GM19397 (cell line): ENCODE results near the gene PLAC1.

Experiments used
- ATAC-seq: cut with Tn5 transposase; IDR thresholded peaks from one replicate; pipeline ENCODE4 v1.9.1; 2021; ENCODE audit warnings: mild to moderate bottlenecking, moderate library complexity; ENCODE audit not compliant: unreplicated experiment

PLAC1 gene

DNA sequence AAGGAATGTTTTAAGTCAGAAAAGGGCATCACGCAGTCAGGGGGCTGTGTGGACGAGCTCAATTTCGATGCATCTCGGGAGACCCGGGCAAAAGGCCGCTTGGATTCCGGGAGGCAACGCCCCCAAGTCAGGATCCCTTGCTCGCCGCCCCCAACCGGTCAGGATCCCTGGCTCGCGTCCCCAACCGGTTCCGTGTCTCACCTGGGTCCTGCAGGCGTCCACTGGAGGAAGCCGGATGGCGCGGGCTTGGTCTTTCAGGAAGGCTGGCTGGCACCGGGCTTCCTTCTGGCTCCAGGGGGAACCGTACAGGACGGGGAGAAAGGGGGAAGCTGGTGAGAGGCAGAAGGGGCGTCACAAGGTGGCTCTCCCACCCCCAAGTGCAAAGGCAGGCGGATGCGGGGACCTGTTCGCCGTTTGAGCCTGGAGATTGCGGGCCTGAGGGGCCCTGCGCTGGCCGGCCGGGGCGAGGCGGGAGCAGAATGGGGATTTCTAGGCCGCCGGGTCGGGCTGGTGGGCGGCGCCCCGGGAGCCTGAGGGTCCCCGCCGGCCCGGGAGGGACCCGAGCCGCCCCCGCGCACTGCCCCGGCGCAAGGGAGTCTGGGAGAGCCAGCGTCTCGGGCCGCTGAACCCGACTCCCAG is 113.6 kb downstream of the PLAC1 start:
- ATAC-seq: no peak

DNA sequence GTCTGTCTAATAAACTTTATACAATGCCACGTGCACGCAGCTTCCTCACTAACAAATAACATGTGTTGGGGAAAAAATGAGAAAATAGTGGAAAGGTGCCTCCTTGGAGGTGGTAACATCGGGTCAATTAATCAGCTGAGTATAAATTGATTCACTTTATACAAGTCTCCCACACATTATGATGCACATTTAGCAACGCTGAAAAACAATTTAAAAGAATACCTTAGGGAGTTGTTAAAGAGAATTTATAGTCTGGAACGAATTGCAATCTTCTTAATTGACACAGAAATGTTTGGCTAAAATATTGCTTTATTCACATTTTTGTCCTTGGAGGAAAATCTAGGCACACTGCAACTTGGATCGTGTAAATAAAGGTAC is 114.1 kb downstream of the PLAC1 start:
- no peak for ATAC-seq

DNA sequence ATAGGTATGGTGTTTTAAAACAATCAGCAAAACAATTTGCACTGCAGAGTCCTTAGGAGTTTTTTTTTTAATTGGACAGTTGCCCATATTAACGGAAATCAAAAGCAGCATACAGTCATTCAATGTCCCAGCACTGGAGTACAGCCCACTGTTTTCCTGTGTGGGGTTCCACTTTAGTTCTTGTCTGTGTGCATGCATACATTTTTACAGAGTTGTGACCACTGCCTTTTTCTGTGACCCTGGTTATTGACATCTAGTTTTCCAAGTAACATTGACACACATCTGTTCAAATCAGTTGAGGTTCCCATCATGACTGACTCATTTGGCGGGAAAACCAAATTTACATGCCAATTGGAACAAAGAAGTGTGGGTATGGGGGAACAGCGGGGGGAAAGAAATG is 115.0 kb downstream of the PLAC1 start:
- ATAC-seq: no peak

DNA sequence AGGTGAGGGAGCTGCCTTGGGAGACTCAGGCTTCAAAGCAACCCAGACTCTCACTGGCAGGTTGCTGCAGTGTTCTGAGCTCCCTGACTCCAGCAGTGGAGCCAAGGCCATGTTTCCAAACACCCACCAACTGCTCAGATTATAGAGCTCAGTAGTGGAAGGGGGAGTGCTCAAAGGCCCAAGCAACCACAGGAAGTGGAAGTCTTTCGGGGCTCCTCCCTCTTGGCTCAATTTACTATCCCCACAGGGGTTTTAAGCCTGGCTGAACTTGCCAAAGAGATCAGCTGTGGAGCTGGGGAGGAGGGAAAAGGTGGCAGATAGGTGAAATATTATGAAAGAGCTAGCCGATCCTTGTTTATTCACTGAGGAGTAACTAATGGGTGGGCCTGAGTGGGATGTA is 115.8 kb downstream of the PLAC1 start:
- no peak for ATAC-seq

DNA sequence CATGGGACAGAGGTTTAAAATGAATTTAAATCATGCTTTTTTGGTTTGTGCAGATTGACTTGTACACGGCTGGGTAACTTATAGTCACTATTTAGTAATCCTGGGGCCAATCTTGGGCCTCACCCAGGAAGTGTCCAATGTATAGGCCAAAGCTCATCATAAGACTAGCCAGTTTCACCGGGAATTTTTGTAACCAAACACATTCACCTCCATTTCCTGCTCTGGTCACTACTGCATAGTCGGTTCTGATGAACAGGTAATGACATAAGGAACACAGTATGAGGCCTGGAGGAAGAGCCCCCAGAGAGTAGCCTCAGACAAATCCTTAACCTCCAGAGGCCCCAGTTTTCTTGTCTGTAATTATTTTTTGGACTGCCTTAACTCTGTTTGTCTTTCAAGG is 116.4 kb downstream of the PLAC1 start:
- no peak for ATAC-seq

DNA sequence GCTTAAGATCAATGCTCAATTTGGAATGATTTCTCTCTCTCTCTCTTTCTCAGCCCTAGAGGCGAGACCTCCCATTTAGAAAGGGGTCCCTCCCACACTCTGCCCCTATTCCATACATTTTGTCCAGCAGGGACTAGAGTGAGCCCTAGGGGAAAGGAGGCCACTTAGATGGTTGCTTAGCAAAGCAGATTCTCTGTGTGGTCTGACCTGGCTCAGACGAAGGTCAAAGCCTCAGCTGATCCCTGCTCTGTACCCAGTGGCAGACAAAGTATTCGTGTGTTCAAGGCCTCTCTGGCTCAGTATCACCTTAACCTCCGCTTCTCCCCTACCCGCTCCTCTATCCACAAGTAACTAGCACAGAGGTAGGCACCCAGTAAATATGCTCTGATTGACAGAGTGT is 120.0 kb downstream of the PLAC1 start:
- no peak for ATAC-seq

DNA sequence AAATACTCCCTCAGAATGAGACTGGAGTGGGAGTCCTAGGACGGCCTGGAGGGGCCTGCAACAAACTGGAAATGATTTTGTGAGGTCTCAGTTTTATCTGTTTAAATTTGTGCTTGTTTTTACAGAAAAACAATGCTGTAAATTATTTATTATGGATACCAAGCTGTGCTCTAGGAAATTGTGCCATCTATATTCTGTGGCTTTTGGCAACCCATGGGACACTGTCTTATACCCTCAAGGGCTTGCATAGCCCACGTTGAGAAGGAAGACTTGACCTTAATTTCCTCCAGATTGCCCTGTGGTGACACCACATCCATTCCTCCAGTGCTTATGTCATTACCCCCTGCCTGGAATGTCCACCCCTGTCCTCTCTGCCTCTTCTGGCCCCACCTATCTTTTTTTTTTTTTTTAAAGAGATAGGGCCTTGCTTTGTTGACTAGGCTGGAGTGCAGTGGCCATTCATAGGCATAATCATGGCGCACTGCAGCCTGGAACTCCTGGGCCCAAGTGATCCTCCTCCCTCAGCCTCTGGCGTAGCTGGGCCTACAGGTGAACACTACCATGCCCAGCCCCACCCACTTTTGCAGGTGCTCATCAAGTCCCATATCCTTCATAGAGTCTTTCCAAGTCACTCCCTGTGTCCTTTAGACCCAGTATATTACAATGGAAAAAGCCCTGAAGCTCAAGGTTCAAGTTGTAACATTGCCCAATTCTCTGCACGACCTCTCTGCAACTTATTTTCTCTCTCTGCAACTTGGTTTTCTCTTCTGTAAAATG is 120.9 kb downstream of the PLAC1 start:
- no peak for ATAC-seq

DNA sequence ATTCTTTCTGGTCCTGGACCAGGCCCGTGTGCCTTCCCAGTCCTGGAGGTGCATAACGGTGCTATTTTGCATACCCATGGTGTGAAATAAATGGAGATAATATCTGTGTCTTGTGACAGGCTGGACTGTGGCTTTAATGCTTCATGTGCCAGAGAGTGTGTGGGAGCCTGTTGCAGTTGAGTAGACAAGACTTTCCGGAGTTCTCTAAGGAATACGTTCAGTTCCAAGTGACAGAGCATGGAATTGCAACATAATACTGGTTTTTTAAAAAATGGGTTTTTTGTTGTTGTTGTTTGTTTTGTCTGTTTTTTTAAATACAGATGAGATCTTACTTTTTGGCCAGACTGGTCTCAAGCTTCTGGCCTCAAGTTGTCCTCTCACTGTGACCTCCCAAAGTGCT is 124.3 kb downstream of the PLAC1 start:
- ATAC-seq: no peak

DNA sequence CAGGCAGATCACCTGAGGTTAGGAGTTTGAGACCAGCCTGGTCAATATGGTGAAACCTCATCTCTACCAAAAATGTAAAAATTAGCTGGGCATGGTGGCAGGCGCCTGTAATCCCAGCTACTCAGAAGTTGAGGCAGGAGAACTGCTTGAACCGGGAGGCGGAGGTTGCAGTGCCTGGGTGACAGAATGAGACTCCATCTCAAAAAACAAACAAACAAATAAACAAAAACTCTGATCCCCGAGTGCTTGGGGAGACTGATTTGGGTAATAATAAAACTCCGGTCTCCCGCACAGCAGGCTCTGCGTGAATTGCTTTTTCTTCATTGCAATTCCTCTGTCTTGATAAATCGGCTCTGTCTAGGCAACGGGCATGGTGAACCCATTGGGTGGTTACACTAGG is 124.9 kb downstream of the PLAC1 start:
- no peak for ATAC-seq

DNA sequence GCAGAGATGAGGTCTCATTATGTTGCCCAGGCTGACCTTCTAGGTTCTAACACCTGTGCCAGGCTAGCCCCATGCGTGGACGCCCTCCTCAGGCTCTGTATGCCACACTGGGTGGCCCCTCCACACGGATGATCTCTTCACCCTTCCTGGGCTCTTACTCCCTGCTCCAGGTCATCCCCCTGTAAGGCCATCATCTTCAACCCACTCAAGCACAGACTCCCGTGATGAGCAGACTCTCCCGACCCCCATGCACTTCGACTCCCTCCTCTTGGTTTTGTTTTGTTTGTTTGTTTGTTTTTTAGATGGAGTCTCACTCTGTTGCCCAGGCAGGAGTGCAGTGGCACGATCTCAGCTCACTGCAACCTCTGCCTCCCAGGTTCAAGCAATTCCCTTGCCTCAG is 127.4 kb downstream of the PLAC1 start:
- ATAC-seq: no peak

DNA sequence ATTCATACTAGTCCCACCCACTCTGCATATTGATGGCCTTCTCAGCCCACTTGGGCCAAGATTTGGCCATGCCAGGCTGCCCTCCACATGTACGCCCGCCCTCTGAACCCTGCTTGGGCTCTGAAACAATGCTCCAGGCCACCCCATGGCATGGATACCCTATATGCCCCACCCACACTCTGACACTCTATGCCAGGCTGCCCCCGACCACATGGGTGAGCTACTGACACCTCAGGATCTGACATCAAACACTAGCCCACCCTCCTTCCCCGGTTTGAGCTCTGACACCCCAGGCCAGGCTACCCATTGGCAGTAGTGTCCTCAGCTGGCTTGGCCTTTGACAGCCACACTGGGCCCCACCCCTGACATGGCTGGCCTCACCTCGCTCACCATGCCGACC is 128.8 kb downstream of the PLAC1 start:
- ATAC-seq: no peak

DNA sequence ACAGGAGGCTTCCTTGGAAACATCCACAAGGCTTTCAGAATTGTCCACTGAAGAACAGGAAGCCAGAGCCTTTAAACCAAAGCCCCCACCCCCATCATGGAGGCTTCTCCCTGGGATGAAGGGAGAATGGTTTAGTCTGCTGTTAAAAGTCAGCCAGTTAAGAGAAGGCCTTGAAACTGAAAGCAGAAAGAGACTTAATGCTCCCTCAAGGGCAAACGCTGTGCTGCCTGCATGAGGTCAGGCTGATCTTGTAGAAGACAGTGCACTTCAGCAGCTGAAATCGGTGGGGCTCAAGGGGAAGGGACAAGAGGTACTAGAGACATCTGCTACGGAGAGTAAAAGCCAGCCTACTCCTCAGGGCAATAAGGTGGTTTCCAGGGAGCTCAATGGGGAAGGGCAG is 129.3 kb downstream of the PLAC1 start:
- no peak for ATAC-seq

DNA sequence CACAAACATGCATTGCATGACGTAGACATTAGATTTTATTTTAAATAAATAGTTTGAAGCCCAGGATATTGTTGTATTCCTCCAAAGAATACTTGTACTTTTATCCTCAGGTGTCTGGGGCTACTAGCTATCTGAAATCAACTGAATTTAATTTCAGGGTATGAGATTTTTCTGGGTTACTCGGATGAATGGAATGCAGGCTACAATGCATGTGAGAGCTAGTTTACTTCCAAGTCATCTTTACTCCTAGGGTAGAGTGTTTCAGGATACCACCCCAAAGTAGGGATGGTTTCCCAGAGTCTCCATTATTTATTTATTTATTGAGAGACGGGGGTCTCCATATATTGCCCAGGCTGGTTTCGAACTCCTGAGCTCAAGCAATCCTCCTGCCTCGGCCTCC is 131.9 kb downstream of the PLAC1 start:
- no peak for ATAC-seq

DNA sequence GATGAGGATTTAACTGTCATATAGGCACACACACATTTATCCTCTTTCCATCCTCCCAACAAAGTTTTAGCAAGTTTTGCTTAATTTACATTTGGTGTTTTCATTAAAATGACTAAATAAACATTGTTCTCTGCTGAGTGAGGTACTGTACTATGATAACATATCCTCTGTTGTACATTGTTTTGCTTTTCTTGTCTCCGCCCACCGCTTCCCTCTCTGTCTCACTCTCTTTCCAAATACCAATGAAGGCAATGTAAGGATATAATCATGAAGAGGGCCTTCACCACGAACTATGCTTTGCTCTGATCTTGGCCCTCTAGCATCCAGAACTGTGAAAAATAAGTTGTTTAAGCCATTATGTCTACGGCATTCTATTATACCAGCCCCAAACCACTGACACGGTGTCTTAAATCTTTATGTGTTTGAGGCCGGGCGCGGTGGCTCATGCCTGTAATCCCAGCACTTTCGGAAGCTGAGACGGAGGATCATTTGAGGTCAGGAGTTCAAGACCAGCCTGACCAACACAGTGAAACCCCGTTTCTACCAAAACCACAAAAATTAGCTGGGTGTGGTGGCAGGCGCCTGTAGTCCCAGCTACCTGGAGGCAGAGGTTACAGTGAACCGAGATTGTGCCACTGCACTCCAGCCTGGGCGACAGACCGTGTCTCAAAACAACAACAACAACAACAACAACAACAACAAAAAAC is 133.0 kb downstream of the PLAC1 start:
- ATAC-seq: no peak

DNA sequence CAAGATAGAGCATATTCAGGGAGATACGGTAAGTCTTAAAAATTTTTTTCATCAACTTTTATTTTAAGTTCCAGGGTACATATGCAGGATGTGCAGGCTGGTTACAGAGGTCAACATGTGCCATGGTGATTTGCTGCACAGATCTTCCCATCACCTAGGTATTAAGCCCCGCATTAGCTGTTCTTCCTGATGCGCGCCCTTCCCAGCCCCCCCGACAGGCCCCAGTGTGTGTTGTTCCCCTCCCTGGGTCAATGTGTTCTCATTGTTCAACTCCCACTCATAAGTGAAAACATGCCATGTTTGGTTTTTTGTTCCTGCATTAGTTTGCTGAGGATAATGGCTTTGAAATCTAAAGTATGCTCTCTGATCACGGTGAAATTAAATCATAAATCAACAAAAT is 134.1 kb downstream of the PLAC1 start:
- ATAC-seq: no peak

DNA sequence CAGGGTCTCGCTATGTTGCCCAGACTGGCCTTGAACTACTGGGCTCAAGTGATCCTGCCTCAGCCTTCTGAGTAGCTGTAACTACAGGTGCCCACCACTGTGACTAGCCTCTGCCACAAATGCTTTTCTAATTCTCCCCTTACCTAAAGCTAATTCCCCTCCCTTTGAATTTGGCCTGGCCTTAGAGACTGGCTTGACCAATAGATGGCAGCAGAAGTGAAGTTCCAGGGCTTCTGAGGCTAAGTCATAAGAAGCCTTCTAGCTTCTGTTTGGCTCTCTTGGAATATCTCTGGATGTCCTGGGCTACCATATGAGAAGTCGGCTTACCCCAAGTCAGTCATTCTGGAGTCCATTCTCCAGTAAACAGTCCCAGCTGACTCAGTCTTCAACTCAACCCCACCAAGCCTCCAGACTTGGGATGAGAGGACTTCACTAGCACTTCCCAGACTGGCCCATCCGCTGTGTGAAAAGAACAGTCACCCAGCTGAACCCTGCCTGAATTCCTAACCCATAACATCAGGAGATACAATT is 137.3 kb downstream of the PLAC1 start:
- no peak for ATAC-seq
